HCT116 (cell line): ENCODE measurements around the gene DENND5B. TPM values are rescaled to one million over a fixed set of nuclear protein-coding genes. Genes with fewer than 3 reads are reported as not detected.

ENCODE experiments used
- JUND ChIP-seq: IDR thresholded peaks from 2 replicates; pipeline ENCODE4 v1.6.1; 2012
- MAX ChIP-seq: IDR thresholded peaks from 2 replicates; pipeline ENCODE4 v1.6.1; 2012
- ZFX ChIP-seq: fragments of 450-650 bp; IDR thresholded peaks from 2 replicates; pipeline ENCODE4 v1.6.1; 2017
- total RNA-seq: library from RNA; stranded (reverse); gene quantifications from one replicate; pipeline ENCODE4 v1.2.1, GENCODE V29; 2021; ENCODE audit not compliant: unreplicated experiment

The DENND5B gene
- total RNA-seq, 1 experiment from 2014 or later, result 19.2 TPM

- TF ChIP-seq ZFX, result no peak
- no peak for TF ChIP-seq MAX
- TF ChIP-seq JUND, result no peak
- TF ChIP-seq, all 23 proteins: peak for 0
Measured at GRCh38 chr12:31337952-31338351, 253.0 kb downstream of the DENND5B start (continued).

Other genes with a start within 250 kb of the DENND5B start
- 1.7 TPM for gene ETFBKMT, start 68.6 kb upstream of the DENND5B start, total RNA-seq
- gene AMN1, start 137.9 kb upstream of the DENND5B start, total RNA-seq, result 26.9 TPM